ENCODE results near the gene CTDSPL.

CTDSPL gene

GRCh38 chr3:37925157-37925556 is 63.5 kb downstream of the CTDSPL start:
- ChIA-PET POLR2A (no interaction called here), CTCF (interaction anchor here (0.9 to 2.7 kb wide), 8 partner anchors 9 to 61 kb away, joined by 3 to 14 read pairs (median 5); no protein-coding TSS in a partner anchor)
- Histone ChIP-seq H3K4me1 (ENCODE audit: control extremely low read depth in 1 of 4, control insufficient read depth in 4 of 4, insufficient read depth in 4 of 4, low read length in 3 of 4) (peaks cover 10 to 67% (median 49%) of the 10 kb centered on the region in 4 experiments), H3K9me3 (ENCODE audit: control extremely low read depth in 1 of 5, control insufficient read depth in 4 of 5, insufficient read depth in 2 of 5, low read depth in 1 of 5, low read length in 4 of 5) (no peaks in the 10 kb centered on the region), H3K4me3 (ENCODE audit: control insufficient read depth in 1 of 7, extremely low read depth in 1 of 7, insufficient read depth in 4 of 7, low read depth in 2 of 7, low read length in 6 of 7) (no peak overlapping the region), H3K27me3 (replicated peaks in 2 of 5; ENCODE audit: control insufficient read depth in 4 of 5, insufficient read depth in 5 of 5, low read length in 4 of 5) (no peaks in the 10 kb centered on the region), H3K27ac (ENCODE audit: insufficient read depth in 1 of 2, low read depth in 1 of 2, low read length in 2 of 2, poor library complexity in 1 of 2, severe bottlenecking in 2 of 2) (peak overlapping the region in 1 of 2 experiments; percentile 11), H3K36me3 (ENCODE audit: control insufficient read depth in 4 of 4, insufficient read depth in 4 of 4, low read length in 3 of 4) (no peaks in the 10 kb centered on the region)
- 96% methylated on average over 2 of the region's 2 CpGs for WGBS (ENCODE audit: insufficient coverage)
- no peak for DNase-seq

- CTCF ChIA-PET, result interaction anchor here (0.9 to 2.7 kb wide), 7 partner anchors 10 to 47 kb away, joined by 3 to 14 read pairs (median 5); no protein-coding TSS in a partner anchor
These were observed 64.9 kb downstream of the CTDSPL start for GRCh38 chr3:37926611-37927010.

GRCh38 chr3:37930495-37930894 is 68.8 kb downstream of the CTDSPL start:
- Histone ChIP-seq H3K36me3 (ENCODE audit: control insufficient read depth in 4 of 4, insufficient read depth in 4 of 4, low read length in 3 of 4) (no peaks in the 10 kb centered on the region), H3K4me3 (ENCODE audit: control insufficient read depth in 1 of 7, extremely low read depth in 1 of 7, insufficient read depth in 4 of 7, low read depth in 2 of 7, low read length in 6 of 7) (no peak overlapping the region), H3K9me3 (ENCODE audit: control extremely low read depth in 1 of 5, control insufficient read depth in 4 of 5, insufficient read depth in 2 of 5, low read depth in 1 of 5, low read length in 4 of 5) (no peaks in the 10 kb centered on the region), H3K4me1 (ENCODE audit: control extremely low read depth in 1 of 4, control insufficient read depth in 4 of 4, insufficient read depth in 4 of 4, low read length in 3 of 4) (peaks cover 0 to 30% (median 8%) of the 10 kb centered on the region in 4 experiments), H3K27me3 (replicated peaks in 2 of 5; ENCODE audit: control insufficient read depth in 4 of 5, insufficient read depth in 5 of 5, low read length in 4 of 5) (no peaks in the 10 kb centered on the region), H3K27ac (ENCODE audit: insufficient read depth in 1 of 2, low read depth in 1 of 2, low read length in 2 of 2, poor library complexity in 1 of 2, severe bottlenecking in 2 of 2) (no peak overlapping the region)
- no peak for DNase-seq
- ChIA-PET CTCF (interaction anchor here (0.8 to 2.7 kb wide), 4 partner anchors 11 to 37 kb away, joined by 3 to 8 read pairs (median 4); no protein-coding TSS in a partner anchor), POLR2A (no interaction called here)
- WGBS (ENCODE audit: insufficient coverage), result no CpG with 5 or more reads among the region's 2 CpGs

More at GRCh38 chr3:37926611-37927010, 64.9 kb downstream of the CTDSPL start:
- H3K9me3 ChIP-seq (ENCODE audit: control extremely low read depth in 1 of 5, control insufficient read depth in 4 of 5, insufficient read depth in 2 of 5, low read depth in 1 of 5, low read length in 4 of 5), result no peaks in the 10 kb centered on the region
- POLR2A ChIA-PET, result interaction anchor here (0.5 kb wide), 1 partner anchor 392 kb away, joined by 3 read pairs; no protein-coding TSS in a partner anchor
- no peaks in the 10 kb centered on the region for H3K36me3 ChIP-seq (ENCODE audit: control insufficient read depth in 4 of 4, insufficient read depth in 4 of 4, low read length in 3 of 4)
- DNase-seq, result no peak
- no peak overlapping the region for H3K4me3 ChIP-seq (ENCODE audit: control insufficient read depth in 1 of 7, extremely low read depth in 1 of 7, insufficient read depth in 4 of 7, low read depth in 2 of 7, low read length in 6 of 7)
- H3K27me3 ChIP-seq (replicated peaks in 2 of 5; ENCODE audit: control insufficient read depth in 4 of 5, insufficient read depth in 5 of 5, low read length in 4 of 5), result no peaks in the 10 kb centered on the region
- H3K27ac ChIP-seq (ENCODE audit: insufficient read depth in 1 of 2, low read depth in 1 of 2, low read length in 2 of 2, poor library complexity in 1 of 2, severe bottlenecking in 2 of 2), result no peak overlapping the region
- peaks cover 10 to 60% (median 35%) of the 10 kb centered on the region in 4 experiments for H3K4me1 ChIP-seq (ENCODE audit: control extremely low read depth in 1 of 4, control insufficient read depth in 4 of 4, insufficient read depth in 4 of 4, low read length in 3 of 4)
- 100% methylated on average over 2 of the region's 3 CpGs for WGBS (ENCODE audit: insufficient coverage)

GRCh38 chr3:37932505-37932904 is 70.8 kb downstream of the CTDSPL start:
- H3K36me3 ChIP-seq (ENCODE audit: control insufficient read depth in 4 of 4, insufficient read depth in 4 of 4, low read length in 3 of 4), result no peaks in the 10 kb centered on the region
- WGBS (ENCODE audit: insufficient coverage), result 100% methylated on average over 3 of the region's 3 CpGs
- no peak for DNase-seq
- H3K4me1 ChIP-seq (ENCODE audit: control extremely low read depth in 1 of 4, control insufficient read depth in 4 of 4, insufficient read depth in 4 of 4, low read length in 3 of 4), result peaks cover 5 to 26% (median 15%) of the 10 kb centered on the region in 4 experiments
- H3K4me3 ChIP-seq (ENCODE audit: control insufficient read depth in 1 of 7, extremely low read depth in 1 of 7, insufficient read depth in 4 of 7, low read depth in 2 of 7, low read length in 6 of 7), result no peak overlapping the region
- H3K9me3 ChIP-seq (ENCODE audit: control extremely low read depth in 1 of 5, control insufficient read depth in 4 of 5, insufficient read depth in 2 of 5, low read depth in 1 of 5, low read length in 4 of 5), result no peaks in the 10 kb centered on the region
- no peaks in the 10 kb centered on the region for H3K27me3 ChIP-seq (replicated peaks in 2 of 5; ENCODE audit: control insufficient read depth in 4 of 5, insufficient read depth in 5 of 5, low read length in 4 of 5)
- H3K27ac ChIP-seq (ENCODE audit: insufficient read depth in 1 of 2, low read depth in 1 of 2, low read length in 2 of 2, poor library complexity in 1 of 2, severe bottlenecking in 2 of 2), result no peak overlapping the region
- POLR2A ChIA-PET, result no interaction called here
- CTCF ChIA-PET, result interaction anchor here (1.3 to 2.7 kb wide), 6 partner anchors 9 to 36 kb away, joined by 3 to 9 read pairs (median 6); no protein-coding TSS in a partner anchor

GRCh38 chr3:37934631-37935289 is 73.1 kb downstream of the CTDSPL start:
- Histone ChIP-seq H3K4me1 (ENCODE audit: control extremely low read depth in 1 of 4, control insufficient read depth in 4 of 4, insufficient read depth in 4 of 4, low read length in 3 of 4) (peaks cover 5 to 26% (median 15%) of the 10 kb centered on the region in 4 experiments), H3K4me3 (ENCODE audit: control insufficient read depth in 1 of 7, extremely low read depth in 1 of 7, insufficient read depth in 4 of 7, low read depth in 2 of 7, low read length in 6 of 7) (no peak overlapping the region), H3K9me3 (ENCODE audit: control extremely low read depth in 1 of 5, control insufficient read depth in 4 of 5, insufficient read depth in 2 of 5, low read depth in 1 of 5, low read length in 4 of 5) (no peaks in the 10 kb centered on the region), H3K27ac (ENCODE audit: insufficient read depth in 1 of 2, low read depth in 1 of 2, low read length in 2 of 2, poor library complexity in 1 of 2, severe bottlenecking in 2 of 2) (no peak overlapping the region), H3K36me3 (ENCODE audit: control insufficient read depth in 4 of 4, insufficient read depth in 4 of 4, low read length in 3 of 4) (no peaks in the 10 kb centered on the region), H3K27me3 (replicated peaks in 2 of 5; ENCODE audit: control insufficient read depth in 4 of 5, insufficient read depth in 5 of 5, low read length in 4 of 5) (no peaks in the 10 kb centered on the region)
- CTCF ChIA-PET, result interaction anchor here (1.1 to 2.1 kb wide), 5 partner anchors 10 to 35 kb away, joined by 4 to 5 read pairs (median 4); no protein-coding TSS in a partner anchor
- WGBS (ENCODE audit: insufficient coverage), result 93% methylated on average over 6 of the region's 8 CpGs
- POLR2A ChIA-PET, result no interaction called here
- DNase-seq, result no peak

GRCh38 chr3:37935290-37935668 is 73.6 kb downstream of the CTDSPL start:
- H3K4me3 ChIP-seq (ENCODE audit: control insufficient read depth in 1 of 7, extremely low read depth in 1 of 7, insufficient read depth in 4 of 7, low read depth in 2 of 7, low read length in 6 of 7), result no peak overlapping the region
- WGBS (ENCODE audit: insufficient coverage), result no CpG with 5 or more reads among the region's 1 CpG
- H3K36me3 ChIP-seq (ENCODE audit: control insufficient read depth in 4 of 4, insufficient read depth in 4 of 4, low read length in 3 of 4), result no peaks in the 10 kb centered on the region
- H3K4me1 ChIP-seq (ENCODE audit: control extremely low read depth in 1 of 4, control insufficient read depth in 4 of 4, insufficient read depth in 4 of 4, low read length in 3 of 4), result peaks cover 5 to 26% (median 15%) of the 10 kb centered on the region in 4 experiments
- H3K27ac ChIP-seq (ENCODE audit: insufficient read depth in 1 of 2, low read depth in 1 of 2, low read length in 2 of 2, poor library complexity in 1 of 2, severe bottlenecking in 2 of 2), result no peak overlapping the region
- peak in 1 of 3 donors; percentile 41 for DNase-seq
- H3K27me3 ChIP-seq (replicated peaks in 2 of 5; ENCODE audit: control insufficient read depth in 4 of 5, insufficient read depth in 5 of 5, low read length in 4 of 5), result no peaks in the 10 kb centered on the region
- H3K9me3 ChIP-seq (ENCODE audit: control extremely low read depth in 1 of 5, control insufficient read depth in 4 of 5, insufficient read depth in 2 of 5, low read depth in 1 of 5, low read length in 4 of 5), result no peaks in the 10 kb centered on the region
- ChIA-PET CTCF (interaction anchor here (0.8 to 2.1 kb wide), 4 partner anchors 9 to 70 kb away, joined by 3 to 5 read pairs (median 4); no protein-coding TSS in a partner anchor), POLR2A (no interaction called here)

Data from common myeloid progenitor, CD34-positive (primary cell).